Caco-2 (cell line): Measurements from ENCODE around the gene PHYHD1. TPM values are rescaled to one million over a fixed set of nuclear protein-coding genes. Genes with fewer than 3 reads are reported as not detected.

Source experiments
- BruUV-seq: library from RNA; stranded (reverse); fragments of 400-500 nt; replicated peaks from 2 replicates; lab custom pipeline; 2021; lab: Mats Ljungman, UMichigan
- CTCF ChIA-PET: fragments of 300-600 bp; sonication (Branson Sonifier 250); formaldehyde crosslinking; loops from one replicate; lab custom pipeline; 2022; ENCODE audit warnings: antibody characterized with exemption; lab: Charles Lee
- POLR2A ChIA-PET: fragments of 300-600 bp; sonication (Branson Sonifier 250); formaldehyde crosslinking; loops from one replicate; lab custom pipeline; 2022; ENCODE audit warnings: antibody characterized with exemption; lab: Charles Lee
- DNase-seq, 2 experiments: peaks; one replicate each; pipeline versions ENCODE4 v3.0.0 to v3.0.0-alpha.2; 2020 to 2022
- H3K27me3 ChIP-seq: replicated peaks from 2 replicates; pipeline ENCODE4 v1.6.0; 2011; ENCODE audit warnings: low read length; ENCODE audit not compliant: control insufficient read depth, insufficient read depth
- H3K36me3 ChIP-seq: 2 replicates; pipeline ENCODE4 v1.5.1; 2011; ENCODE audit warnings: low read length; ENCODE audit not compliant: control insufficient read depth, insufficient read depth
- H3K4me1 ChIP-seq: fragments of 250-450 bp; sonication (Bioruptor Pico); 2 replicates; pipeline ENCODE4 v1.5.1; 2020; ENCODE audit warnings: mild to moderate bottlenecking
- H3K4me3 ChIP-seq: 2 replicates; pipeline ENCODE4 v1.5.1; 2011; ENCODE audit warnings: low read depth, mild to moderate bottlenecking, control low read depth, low read length
- H3K9me3 ChIP-seq: fragments of 250-450 bp; sonication (Bioruptor Pico); 2 replicates; pipeline ENCODE4 v1.5.1; 2020; ENCODE audit warnings: mild to moderate bottlenecking, moderate library complexity
- H3K27ac Mint-ChIP-seq: one replicate; pipeline ENCODE4 v1.8.0; 2022; ENCODE audit warnings: mixed read lengths; ENCODE audit not compliant: unreplicated experiment
- H3K27me3 Mint-ChIP-seq: one replicate; pipeline ENCODE4 v1.8.0; 2022; ENCODE audit warnings: mixed read lengths; ENCODE audit not compliant: insufficient read depth, unreplicated experiment
- H3K36me3 Mint-ChIP-seq: one replicate; pipeline ENCODE4 v1.8.0; 2022; ENCODE audit warnings: mild to moderate bottlenecking, mixed read lengths; ENCODE audit not compliant: insufficient read depth, unreplicated experiment
- H3K4me1 Mint-ChIP-seq: one replicate; pipeline ENCODE4 v1.8.0; 2022; ENCODE audit warnings: low read depth, mixed read lengths; ENCODE audit not compliant: unreplicated experiment
- H3K4me3 Mint-ChIP-seq: one replicate; pipeline ENCODE4 v1.8.0; 2022; ENCODE audit warnings: mild to moderate bottlenecking, moderate library complexity, mixed read lengths; ENCODE audit not compliant: unreplicated experiment
- H3K9me3 Mint-ChIP-seq: one replicate; pipeline ENCODE4 v1.8.0; 2022; ENCODE audit warnings: mixed read lengths; ENCODE audit not compliant: unreplicated experiment
- CTCF ChIP-seq, 2 experiments: fragments of 200-600 bp in 1 of 2; IDR thresholded peaks; 1 replicate in 1 of 2; 2 replicates in 1 of 2; pipeline versions ENCODE4 v1.5.1 to v1.8.0; 2011 to 2022; ENCODE audit warnings: antibody characterized with exemption in 1 of 2, control low read depth in 1 of 2, inconsistent platforms in 1 of 2, low read depth in 1 of 2, low read length in 1 of 2, mild to moderate bottlenecking in 1 of 2, moderate library complexity in 1 of 2; ENCODE audit not compliant: insufficient read depth in 1 of 2, severe bottlenecking in 1 of 2, unreplicated experiment in 1 of 2
- intact Hi-C: fragments of 100-400 bp; cut with micrococcal nuclease; formaldehyde crosslinking; loops from one replicate; pipeline ENCODE4 v1.10.0; 2022; ENCODE audit not compliant: unreplicated experiment
- total RNA-seq: library from RNA; stranded (reverse); gene quantifications from 2 replicates; pipeline ENCODE4 v1.2.3, GENCODE V29; 2022

Gene PHYHD1
- total RNA-seq, 1 experiment from 2014 or later: 0.59 TPM

- intact Hi-C loops: no loop called here
- ChIA-PET CTCF (no interaction called here), POLR2A (no interaction called here)
- Mint-ChIP-seq H3K9me3 (no peaks in the 10 kb centered on the region), H3K36me3 (peaks cover 6% of the 10 kb centered on the region), H3K4me3 (no peak overlapping the region), H3K4me1 (no peaks in the 10 kb centered on the region), H3K27me3 (no peaks in the 10 kb centered on the region), H3K27ac (no peak overlapping the region)
- no peak for DNase-seq
- H3K9me3 ChIP-seq: no peaks in the 10 kb centered on the region
- H3K4me3 ChIP-seq: no peak overlapping the region
- TF ChIP-seq CTCF (IDR thresholded peaks at IDR 0.05; ENCODE audit: insufficient read depth in 1 of 2, low read depth in 1 of 2, low read length in 1 of 2, severe bottlenecking in 1 of 2, unreplicated experiment in 1 of 2): no peak
- H3K4me1 ChIP-seq: no peaks in the 10 kb centered on the region
- no TSS peak for BruUV-seq
- H3K27me3 ChIP-seq: no peaks in the 10 kb centered on the region
- no peaks in the 10 kb centered on the region for H3K36me3 ChIP-seq
These were observed 19.0 kb upstream of the PHYHD1 start for GRCh38 chr9:128901822-128902221.

GRCh38 chr9:128902351-128903078 lies 18.3 kb upstream of the PHYHD1 start:
- H3K9me3 Mint-ChIP-seq: no peaks in the 10 kb centered on the region
- BruUV-seq: no TSS peak
- no peaks in the 10 kb centered on the region for H3K4me1 Mint-ChIP-seq
- TF ChIP-seq CTCF (IDR thresholded peaks at IDR 0.05; ENCODE audit: insufficient read depth in 1 of 2, low read depth in 1 of 2, low read length in 1 of 2, severe bottlenecking in 1 of 2, unreplicated experiment in 1 of 2): no peak
- DNase-seq: no peak
- H3K27ac Mint-ChIP-seq: no peak overlapping the region
- H3K27me3 Mint-ChIP-seq: no peaks in the 10 kb centered on the region
- Histone ChIP-seq H3K27me3 (no peaks in the 10 kb centered on the region), H3K36me3 (no peaks in the 10 kb centered on the region; the same call in 1 of the 2 replicates), H3K4me3 (no peak overlapping the region), H3K9me3 (no peaks in the 10 kb centered on the region), H3K4me1 (no peaks in the 10 kb centered on the region)
- CTCF ChIA-PET: no interaction called here
- intact Hi-C loops: no loop called here
- POLR2A ChIA-PET: no interaction called here
- H3K36me3 Mint-ChIP-seq: peaks cover 6% of the 10 kb centered on the region
- H3K4me3 Mint-ChIP-seq: no peak overlapping the region

- no peaks in the 10 kb centered on the region for H3K9me3 ChIP-seq
- TF ChIP-seq CTCF (IDR thresholded peaks at IDR 0.05; ENCODE audit: insufficient read depth in 1 of 2, low read depth in 1 of 2, low read length in 1 of 2, severe bottlenecking in 1 of 2, unreplicated experiment in 1 of 2): no peak
- ChIA-PET POLR2A (no interaction called here), CTCF (no interaction called here)
- H3K27me3 ChIP-seq: no peaks in the 10 kb centered on the region
- Mint-ChIP-seq H3K4me3 (no peak overlapping the region), H3K36me3 (peaks cover 6% of the 10 kb centered on the region), H3K4me1 (no peaks in the 10 kb centered on the region), H3K27ac (no peak overlapping the region), H3K9me3 (no peaks in the 10 kb centered on the region), H3K27me3 (no peaks in the 10 kb centered on the region)
- no peaks in the 10 kb centered on the region for H3K4me1 ChIP-seq
- intact Hi-C loops: no loop called here
- DNase-seq: no peak
- no TSS peak for BruUV-seq
- H3K36me3 ChIP-seq: peaks cover 1% of the 10 kb centered on the region; the same call in 1 of the 2 replicates
- no peak overlapping the region for H3K4me3 ChIP-seq
These were observed 17.7 kb upstream of the PHYHD1 start for GRCh38 chr9:128903079-128903461.
